ENCODE data around the gene DBI. TPM values are rescaled to one million over a fixed set of nuclear protein-coding genes. Genes with fewer than 3 reads are reported as not detected.

The DBI gene
- total and polyA plus RNA-seq, 2 of the 13 experiments (the other 11 are each of a cell fraction or from before 2014, with no cell fraction given) = 330 to 659 TPM

DNA sequence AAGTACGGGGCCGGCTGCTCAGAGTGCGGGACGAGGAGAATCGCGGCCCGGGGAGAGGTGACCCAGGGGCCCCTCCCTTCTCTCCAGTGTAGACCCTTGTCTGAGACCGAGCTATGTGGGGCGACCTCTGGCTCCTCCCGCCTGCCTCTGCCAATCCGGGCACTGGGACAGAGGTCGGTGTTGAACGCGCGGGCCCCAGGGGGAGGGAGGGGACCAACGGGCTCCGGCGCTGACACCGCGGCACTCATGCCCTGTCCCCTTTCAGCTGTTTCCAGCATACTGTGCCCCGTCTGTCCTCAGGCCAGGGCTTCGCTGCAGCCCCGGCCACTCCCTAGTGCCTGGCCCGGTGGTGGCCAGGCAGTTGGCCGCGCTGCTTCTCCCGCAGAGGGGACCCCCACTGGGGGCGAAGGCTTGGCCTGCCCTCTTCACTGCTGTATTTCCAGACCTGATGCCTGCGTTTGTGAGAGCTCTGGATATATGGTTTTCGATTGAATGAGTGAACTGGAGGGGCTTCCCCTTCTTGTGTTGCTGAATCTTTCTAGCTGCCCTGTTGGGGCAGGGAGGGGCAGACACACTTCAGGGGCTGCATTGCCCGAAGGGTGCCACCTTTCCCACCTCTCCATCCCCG lies 809 bp downstream of the DBI start (continued):
- TF ChIP-seq JARID2 (CRISPR knock-in tag; IDR thresholded peaks at IDR 0.05; ENCODE audit: insufficient replicate concordance) (no peak), NCOA1 (CRISPR knock-in tag; IDR thresholded peaks at IDR 0.05) (no peak), SP1 (IDR thresholded peaks at IDR 0.05) (no peak), SP1 (CRISPR knock-in tag; IDR thresholded peaks at IDR 0.05) (no peak), ZNF138 (CRISPR knock-in tag; IDR thresholded peaks at IDR 0.05; ENCODE audit: low read depth) (peak; percentile 33; the same call in 1 of the 2 replicates), HNRNPL (IDR thresholded peaks at IDR 0.05; ENCODE audit: low read depth, low read length) (peak; percentile 77; the same call in 1 of the 2 replicates), RBM22 (optimal IDR thresholded peaks at IDR 0.05; ENCODE audit: low read length) (no peak), ZNF343 (CRISPR knock-in tag; IDR thresholded peaks at IDR 0.05) (no peak), MAFK (conservative IDR thresholded peaks at IDR 0.05 in 1 of 2, IDR thresholded peaks at IDR 0.05 in 1 of 2; ENCODE audit: low read length in 2 of 2) (no peak), ZBTB7A (CRISPR knock-in tag; IDR thresholded peaks at IDR 0.05) (0 out of 2 replicates have a peak, but pooled peaks have one; percentile 70), ZNF83 (CRISPR knock-in tag; IDR thresholded peaks at IDR 0.05; ENCODE audit: borderline replicate concordance) (no peak; the same call in 1 of the 2 replicates), KLF16 (CRISPR knock-in tag; IDR thresholded peaks at IDR 0.05) (no peak), ZNF644 (CRISPR knock-in tag; IDR thresholded peaks at IDR 0.05; ENCODE audit: low read depth) (0 out of 2 replicates have a peak, but pooled peaks have one; percentile 15), NR2F2 (IDR thresholded peaks at IDR 0.05; ENCODE audit: borderline replicate concordance, low read depth) (no peak), ZNF30 (CRISPR knock-in tag; IDR thresholded peaks at IDR 0.05) (no peak), ATF1 (CRISPR knock-in tag; IDR thresholded peaks at IDR 0.05) (no peak), MIER2 (CRISPR knock-in tag; IDR thresholded peaks at IDR 0.05) (no peak), ZNF44 (CRISPR knock-in tag; IDR thresholded peaks at IDR 0.05) (no peak), POLR2A (IDR thresholded peaks at IDR 0.05; ENCODE audit: insufficient read depth in 1 of 2, low read depth in 2 of 2, low read length in 2 of 2) (peak in 1 of 2 experiments; percentile 45; a peak in 1 of 4 replicates), SOX6 (IDR thresholded peaks at IDR 0.05) (no peak), SOX6 (CRISPR knock-in tag; IDR thresholded peaks at IDR 0.05) (no peak), BRD4 (CRISPR knock-in tag; IDR thresholded peaks at IDR 0.05) (no peak), ZNF780A (CRISPR knock-in tag; IDR thresholded peaks at IDR 0.05) (no peak), NFE2L1 (CRISPR knock-in tag; IDR thresholded peaks at IDR 0.05; ENCODE audit: borderline replicate concordance) (no peak), JUNB (CRISPR knock-in tag; IDR thresholded peaks at IDR 0.05; ENCODE audit: borderline replicate concordance) (no peak)
- TF ChIP-seq, protein P1, sequence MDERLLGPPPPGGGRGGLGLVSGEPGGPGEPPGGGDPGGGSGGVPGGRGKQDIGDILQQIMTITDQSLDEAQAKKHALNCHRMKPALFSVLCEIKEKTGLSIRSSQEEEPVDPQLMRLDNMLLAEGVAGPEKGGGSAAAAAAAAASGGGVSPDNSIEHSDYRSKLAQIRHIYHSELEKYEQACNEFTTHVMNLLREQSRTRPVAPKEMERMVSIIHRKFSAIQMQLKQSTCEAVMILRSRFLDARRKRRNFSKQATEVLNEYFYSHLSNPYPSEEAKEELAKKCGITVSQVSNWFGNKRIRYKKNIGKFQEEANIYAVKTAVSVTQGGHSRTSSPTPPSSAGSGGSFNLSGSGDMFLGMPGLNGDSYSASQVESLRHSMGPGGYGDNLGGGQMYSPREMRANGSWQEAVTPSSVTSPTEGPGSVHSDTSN (CRISPR knock-in tag; IDR thresholded peaks at IDR 0.05) = no peak
- TF ChIP-seq, protein P2, sequence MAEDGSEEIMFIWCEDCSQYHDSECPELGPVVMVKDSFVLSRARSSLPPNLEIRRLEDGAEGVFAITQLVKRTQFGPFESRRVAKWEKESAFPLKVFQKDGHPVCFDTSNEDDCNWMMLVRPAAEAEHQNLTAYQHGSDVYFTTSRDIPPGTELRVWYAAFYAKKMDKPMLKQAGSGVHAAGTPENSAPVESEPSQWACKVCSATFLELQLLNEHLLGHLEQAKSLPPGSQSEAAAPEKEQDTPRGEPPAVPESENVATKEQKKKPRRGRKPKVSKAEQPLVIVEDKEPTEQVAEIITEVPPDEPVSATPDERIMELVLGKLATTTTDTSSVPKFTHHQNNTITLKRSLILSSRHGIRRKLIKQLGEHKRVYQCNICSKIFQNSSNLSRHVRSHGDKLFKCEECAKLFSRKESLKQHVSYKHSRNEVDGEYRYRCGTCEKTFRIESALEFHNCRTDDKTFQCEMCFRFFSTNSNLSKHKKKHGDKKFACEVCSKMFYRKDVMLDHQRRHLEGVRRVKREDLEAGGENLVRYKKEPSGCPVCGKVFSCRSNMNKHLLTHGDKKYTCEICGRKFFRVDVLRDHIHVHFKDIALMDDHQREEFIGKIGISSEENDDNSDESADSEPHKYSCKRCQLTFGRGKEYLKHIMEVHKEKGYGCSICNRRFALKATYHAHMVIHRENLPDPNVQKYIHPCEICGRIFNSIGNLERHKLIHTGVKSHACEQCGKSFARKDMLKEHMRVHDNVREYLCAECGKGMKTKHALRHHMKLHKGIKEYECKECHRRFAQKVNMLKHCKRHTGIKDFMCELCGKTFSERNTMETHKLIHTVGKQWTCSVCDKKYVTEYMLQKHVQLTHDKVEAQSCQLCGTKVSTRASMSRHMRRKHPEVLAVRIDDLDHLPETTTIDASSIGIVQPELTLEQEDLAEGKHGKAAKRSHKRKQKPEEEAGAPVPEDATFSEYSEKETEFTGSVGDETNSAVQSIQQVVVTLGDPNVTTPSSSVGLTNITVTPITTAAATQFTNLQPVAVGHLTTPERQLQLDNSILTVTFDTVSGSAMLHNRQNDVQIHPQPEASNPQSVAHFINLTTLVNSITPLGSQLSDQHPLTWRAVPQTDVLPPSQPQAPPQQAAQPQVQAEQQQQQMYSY (CRISPR knock-in tag; IDR thresholded peaks at IDR 0.05) = 0 out of 2 replicates have a peak, but pooled peaks have one; percentile 26

All from HepG2 (cell line).